GM23248 (cell line): ENCODE data around the gene LSR.

Experiments used
- EZH2 ChIP-seq: fragments of 200-600 bp; sonication (generic); IDR thresholded peaks from 2 replicates; pipeline ENCODE4 v1.6.1; 2018; ENCODE audit warnings: antibody characterized with exemption, mild to moderate bottlenecking; ENCODE audit not compliant: insufficient read depth, poor library complexity, severe bottlenecking
- EZH2phosphoT487 ChIP-seq: fragments of 200-600 bp; sonication (generic); IDR thresholded peaks from 2 replicates; pipeline ENCODE4 v1.6.1; 2018; ENCODE audit warnings: antibody characterized with exemption, moderate library complexity, mild to moderate bottlenecking, low read depth; ENCODE audit not compliant: insufficient read depth

DNA sequence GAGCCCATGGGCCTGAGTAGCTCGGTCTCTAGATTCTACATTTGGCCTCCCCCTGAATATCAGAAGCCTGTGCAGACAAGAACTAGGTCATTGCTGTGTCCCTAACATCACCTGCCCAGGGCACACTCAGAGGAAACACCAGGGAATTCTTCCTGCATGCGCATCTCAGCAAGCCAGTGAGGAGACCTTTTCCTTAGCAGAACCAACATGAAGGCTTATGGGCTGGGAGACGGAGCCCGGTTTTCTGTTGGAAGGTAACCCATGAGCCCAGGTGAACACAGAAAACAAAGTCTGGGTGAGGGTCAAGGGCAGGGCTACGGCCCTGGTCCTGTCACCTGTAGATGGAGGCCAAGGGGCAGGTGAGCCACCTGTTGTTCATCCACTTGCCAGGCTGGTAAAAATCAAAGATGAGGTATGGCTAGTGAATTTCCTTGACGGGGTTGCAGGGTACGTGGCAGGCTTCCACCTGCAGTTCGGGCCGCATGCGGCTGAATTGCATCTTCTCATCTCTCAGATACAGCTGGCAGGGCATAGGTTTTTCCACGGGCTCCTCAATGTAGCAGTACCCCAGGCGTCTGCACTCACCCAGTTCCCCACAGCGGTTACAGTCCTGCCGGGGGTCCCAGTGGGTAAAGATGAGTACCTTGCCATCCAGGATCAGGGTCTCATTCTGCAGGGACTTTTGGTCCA is 16.7 kb upstream of the LSR start:
- TF ChIP-seq EZH2phosphoT487 (no peak), EZH2 (no peak)
